OCI-LY1 (cell line): ENCODE results near the gene CAMTA2.
A peak's percentile ranks its signal among the peaks of the same experiment; 100 is the strongest.

ENCODE experiments used
- H2AFZ ChIP-seq: fragments of 200-600 bp; sonication (generic), shearing (Covaris generic); 2 replicates; pipeline ENCODE4 v1.6.0; 2014; ENCODE audit warnings: antibody characterized with exemption, mild to moderate bottlenecking, low read length
- H3F3A ChIP-seq: fragments of 200-600 bp; sonication (generic), shearing (Covaris generic); 2 replicates; pipeline ENCODE4 v1.6.0; 2014; ENCODE audit warnings: mild to moderate bottlenecking, antibody characterized with exemption, low read length, moderate library complexity; ENCODE audit not compliant: insufficient read depth
- H3K27ac ChIP-seq: fragments of 200-600 bp; sonication (generic); 2 replicates; pipeline ENCODE4 v1.5.1; 2014; ENCODE audit warnings: low read length, mixed run types, mild to moderate bottlenecking, low read depth; ENCODE audit not compliant: poor library complexity, severe bottlenecking
- H3K27me3 ChIP-seq: fragments of 200-600 bp; sonication (generic); 2 replicates; pipeline ENCODE4 v1.6.0; 2014; ENCODE audit warnings: antibody characterized with exemption, mild to moderate bottlenecking, low read length, moderate library complexity; ENCODE audit not compliant: insufficient read depth
- H3K36me3 ChIP-seq: fragments of 200-600 bp; sonication (generic); 2 replicates; pipeline ENCODE4 v1.6.1; 2014; ENCODE audit warnings: mild to moderate bottlenecking, antibody characterized with exemption, low read length, moderate library complexity, mixed read lengths; ENCODE audit not compliant: insufficient read depth
- H3K4me1 ChIP-seq: fragments of 200-600 bp; sonication (generic); 2 replicates; pipeline ENCODE4 v1.5.1; 2014; ENCODE audit warnings: mild to moderate bottlenecking, low read length, moderate library complexity; ENCODE audit not compliant: insufficient read depth, severe bottlenecking
- H3K4me2 ChIP-seq: fragments of 200-600 bp; sonication (generic), shearing (Covaris generic); 2 replicates; pipeline ENCODE4 v1.6.1; 2014; ENCODE audit warnings: low read length
- H3K4me3 ChIP-seq: fragments of 200-600 bp; sonication (generic); 2 replicates; pipeline ENCODE4 v1.5.1; 2014; ENCODE audit warnings: low read length, low read depth, mild to moderate bottlenecking, mixed read lengths; ENCODE audit not compliant: poor library complexity, severe bottlenecking
- H3K79me2 ChIP-seq: fragments of 200-600 bp; shearing (Covaris generic); 2 replicates; pipeline ENCODE4 v1.6.1; 2016; ENCODE audit warnings: mixed run types, low read length, mixed read lengths; ENCODE audit not compliant: insufficient read depth
- H3K9ac ChIP-seq: fragments of 200-600 bp; sonication (generic), shearing (Covaris generic); 2 replicates; pipeline ENCODE4 v1.6.1; 2014; ENCODE audit warnings: mild to moderate bottlenecking, low read length, mixed read lengths
- H3K9me2 ChIP-seq: fragments of 200-600 bp; sonication (generic), shearing (Covaris generic); 2 replicates; pipeline ENCODE4 v1.6.1; 2014; ENCODE audit warnings: low read depth, mild to moderate bottlenecking, low read length, mixed read lengths
- H3K9me3 ChIP-seq: fragments of 200-600 bp; shearing (Covaris generic); 2 replicates; pipeline ENCODE4 v1.6.1; 2014; ENCODE audit warnings: low read length, mixed read lengths
- H4K20me1 ChIP-seq: fragments of 200-600 bp; sonication (generic), shearing (Covaris generic); 2 replicates; pipeline ENCODE4 v1.6.0; 2016; ENCODE audit warnings: mild to moderate bottlenecking, low read length; ENCODE audit not compliant: insufficient read depth
- EZH2 ChIP-seq: fragments of 200-600 bp; sonication (generic), shearing (Covaris generic); IDR thresholded peaks from 2 replicates; pipeline ENCODE4 v1.8.0; 2017; ENCODE audit warnings: borderline replicate concordance, mixed run types, mild to moderate bottlenecking, antibody characterized with exemption, low read length, moderate library complexity, mixed read lengths
- TF ChIP-seq, protein P1 (sequence below): fragments of 200-600 bp; sonication (generic), shearing (Covaris generic); IDR thresholded peaks from 2 replicates; pipeline ENCODE4 v1.5.1; 2017; ENCODE audit warnings: mild to moderate bottlenecking, antibody characterized with exemption, low read length, moderate library complexity, mixed read lengths

CAMTA2 gene

GRCh38 chr17:4942760-4943508, 44.5 kb downstream of the CAMTA2 start:
- H3K4me1 ChIP-seq, result peaks cover 71% of the 10 kb centered on the region
- H3K4me2 ChIP-seq, result no peak overlapping the region
- no peaks in the 10 kb centered on the region for H3K27me3 ChIP-seq
- peaks cover 18% of the 10 kb centered on the region for H3F3A ChIP-seq
- no peaks in the 10 kb centered on the region for H3K9me3 ChIP-seq
- TF ChIP-seq, protein P1, sequence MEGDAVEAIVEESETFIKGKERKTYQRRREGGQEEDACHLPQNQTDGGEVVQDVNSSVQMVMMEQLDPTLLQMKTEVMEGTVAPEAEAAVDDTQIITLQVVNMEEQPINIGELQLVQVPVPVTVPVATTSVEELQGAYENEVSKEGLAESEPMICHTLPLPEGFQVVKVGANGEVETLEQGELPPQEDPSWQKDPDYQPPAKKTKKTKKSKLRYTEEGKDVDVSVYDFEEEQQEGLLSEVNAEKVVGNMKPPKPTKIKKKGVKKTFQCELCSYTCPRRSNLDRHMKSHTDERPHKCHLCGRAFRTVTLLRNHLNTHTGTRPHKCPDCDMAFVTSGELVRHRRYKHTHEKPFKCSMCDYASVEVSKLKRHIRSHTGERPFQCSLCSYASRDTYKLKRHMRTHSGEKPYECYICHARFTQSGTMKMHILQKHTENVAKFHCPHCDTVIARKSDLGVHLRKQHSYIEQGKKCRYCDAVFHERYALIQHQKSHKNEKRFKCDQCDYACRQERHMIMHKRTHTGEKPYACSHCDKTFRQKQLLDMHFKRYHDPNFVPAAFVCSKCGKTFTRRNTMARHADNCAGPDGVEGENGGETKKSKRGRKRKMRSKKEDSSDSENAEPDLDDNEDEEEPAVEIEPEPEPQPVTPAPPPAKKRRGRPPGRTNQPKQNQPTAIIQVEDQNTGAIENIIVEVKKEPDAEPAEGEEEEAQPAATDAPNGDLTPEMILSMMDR, result no peak
- no peak for TF ChIP-seq EZH2
- H3K9ac ChIP-seq, result no peak overlapping the region
- peaks cover 21% of the 10 kb centered on the region for H3K79me2 ChIP-seq
- no peak overlapping the region for H3K4me3 ChIP-seq
- H3K27ac ChIP-seq, result no peak overlapping the region
- peaks cover 74% of the 10 kb centered on the region for H3K36me3 ChIP-seq
- no peaks in the 10 kb centered on the region for H4K20me1 ChIP-seq
- H3K9me2 ChIP-seq, result no peaks in the 10 kb centered on the region
- no peak overlapping the region for H2AFZ ChIP-seq

- Histone ChIP-seq H3K4me3 (peak overlapping the region; percentile 85), H3K4me2 (peak overlapping the region; percentile 100), H3K9ac (peak overlapping the region; percentile 97), H3K4me1 (peaks cover 63% of the 10 kb centered on the region), H3K27me3 (no peaks in the 10 kb centered on the region), H3K9me3 (no peaks in the 10 kb centered on the region), H3K27ac (peak overlapping the region; percentile 85), H3F3A (peaks cover 17% of the 10 kb centered on the region), H2AFZ (no peak overlapping the region), H3K36me3 (peaks cover 75% of the 10 kb centered on the region), H3K79me2 (peaks cover 16% of the 10 kb centered on the region; the same call in 1 of the 2 replicates), H4K20me1 (no peaks in the 10 kb centered on the region), H3K9me2 (no peaks in the 10 kb centered on the region)
- TF ChIP-seq, protein P1, result no peak
- no peak for TF ChIP-seq EZH2
Observed at GRCh38 chr17:4941319-4941610, 46.2 kb downstream of the CAMTA2 start.

GRCh38 chr17:4940555-4941318, 46.7 kb downstream of the CAMTA2 start:
- Histone ChIP-seq H4K20me1 (no peaks in the 10 kb centered on the region), H3K27ac (peak overlapping the region; percentile 85), H3F3A (peaks cover 15% of the 10 kb centered on the region), H3K4me3 (peak overlapping the region; percentile 85), H3K9me3 (no peaks in the 10 kb centered on the region), H3K4me2 (peak overlapping the region; percentile 100), H3K4me1 (peaks cover 58% of the 10 kb centered on the region), H3K27me3 (no peaks in the 10 kb centered on the region), H2AFZ (no peak overlapping the region), H3K9ac (peak overlapping the region; percentile 97), H3K36me3 (peaks cover 75% of the 10 kb centered on the region), H3K9me2 (no peaks in the 10 kb centered on the region), H3K79me2 (peaks cover 16% of the 10 kb centered on the region; the same call in 1 of the 2 replicates)
- no peak for TF ChIP-seq EZH2
- TF ChIP-seq, protein P1, result no peak
